ENCODE data around the gene XIST. TPM values are rescaled to one million over a fixed set of nuclear protein-coding genes. Genes with fewer than 3 reads are reported as not detected.

The XIST gene
- polyA plus RNA-seq, 1 donor from 2014 or later: 0.31 TPM

DNA sequence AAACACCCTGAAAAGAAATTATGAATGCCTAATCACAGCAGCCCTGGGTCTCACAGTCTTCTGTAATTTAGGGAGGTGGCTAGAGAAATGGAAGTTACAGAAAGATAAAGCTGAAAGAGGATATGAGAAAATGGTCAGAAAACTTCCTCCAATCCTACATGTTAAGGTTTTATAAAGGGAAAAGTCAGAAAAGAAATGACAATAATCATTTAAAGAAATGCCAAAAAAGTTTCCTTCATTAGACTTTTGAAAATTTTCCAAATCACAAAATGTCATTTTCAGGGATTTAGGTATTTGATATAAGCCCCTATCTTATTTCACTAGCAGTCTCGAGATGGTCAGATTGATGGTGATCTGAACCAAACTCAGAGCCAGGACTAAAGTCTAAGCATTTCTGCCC, 13.4 kb downstream of the XIST start:
- H4K20me1 ChIP-seq (ENCODE audit: insufficient read depth): no peaks in the 10 kb centered on the region
- H3K9me3 ChIP-seq (ENCODE audit: low read length): no peaks in the 10 kb centered on the region
- no peaks in the 10 kb centered on the region for H3F3A ChIP-seq (ENCODE audit: insufficient read depth, low read length, poor library complexity, severe bottlenecking)
- no peaks in the 10 kb centered on the region for H3K27me3 ChIP-seq (ENCODE audit: insufficient read depth, low read depth, low read length)
- no peaks in the 10 kb centered on the region for H3K36me3 ChIP-seq (ENCODE audit: insufficient read depth, low read length)
- no peaks in the 10 kb centered on the region for H3K9me2 ChIP-seq (ENCODE audit: insufficient read depth, low read length)
- no peaks in the 10 kb centered on the region for H3K79me2 ChIP-seq (replicated peaks; ENCODE audit: insufficient read depth, low read length)
- no peak for TF ChIP-seq EP300 (conservative IDR thresholded peaks at IDR 0.05; ENCODE audit: poor library complexity, severe bottlenecking)
- H3K4me2 ChIP-seq (ENCODE audit: low read length): no peak overlapping the region
- H3K9ac ChIP-seq (ENCODE audit: low read length): no peak overlapping the region
- no peak overlapping the region for H3K27ac ChIP-seq (ENCODE audit: low read length)
- no peak overlapping the region for H3K4me3 ChIP-seq (ENCODE audit: low read length)
- no peak overlapping the region for H2AFZ ChIP-seq (ENCODE audit: low read depth, low read length)

DNA sequence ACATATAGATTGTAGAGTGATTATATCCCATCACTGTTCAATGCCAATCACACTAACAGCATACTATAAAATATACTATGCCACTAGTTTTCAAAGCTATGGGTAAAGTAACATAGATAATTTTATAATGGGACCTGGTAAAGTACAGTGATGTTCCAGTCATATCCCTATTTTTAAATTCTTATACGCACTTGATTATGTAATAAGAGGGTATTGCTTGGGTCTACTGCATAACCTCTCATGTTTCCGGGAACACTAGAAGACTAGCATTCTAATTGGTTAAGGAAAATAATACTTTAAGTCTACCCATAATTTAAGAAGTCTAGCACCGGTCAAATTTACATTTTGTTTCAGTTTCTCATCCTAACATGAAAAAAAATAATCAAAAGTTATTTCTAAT, 14.4 kb downstream of the XIST start:
- no peak overlapping the region for H2AFZ ChIP-seq (ENCODE audit: low read depth, low read length)
- no peaks in the 10 kb centered on the region for H3K9me2 ChIP-seq (ENCODE audit: insufficient read depth, low read length)
- TF ChIP-seq RAD21 (conservative IDR thresholded peaks at IDR 0.05): no peak
- TF ChIP-seq EP300 (conservative IDR thresholded peaks at IDR 0.05; ENCODE audit: poor library complexity, severe bottlenecking): no peak
- no peak for TF ChIP-seq EZH2 (IDR thresholded peaks at IDR 0.05; ENCODE audit: borderline replicate concordance, insufficient read depth, low read length, poor library complexity, severe bottlenecking)
- TF ChIP-seq REST (IDR thresholded peaks at IDR 0.05; ENCODE audit: borderline replicate concordance): no peak
- TF ChIP-seq POLR2AphosphoS5 (IDR thresholded peaks at IDR 0.05): no peak
- no peak for TF ChIP-seq SMC3 (conservative IDR thresholded peaks at IDR 0.05; ENCODE audit: poor library complexity)
- TF ChIP-seq, protein P1, sequence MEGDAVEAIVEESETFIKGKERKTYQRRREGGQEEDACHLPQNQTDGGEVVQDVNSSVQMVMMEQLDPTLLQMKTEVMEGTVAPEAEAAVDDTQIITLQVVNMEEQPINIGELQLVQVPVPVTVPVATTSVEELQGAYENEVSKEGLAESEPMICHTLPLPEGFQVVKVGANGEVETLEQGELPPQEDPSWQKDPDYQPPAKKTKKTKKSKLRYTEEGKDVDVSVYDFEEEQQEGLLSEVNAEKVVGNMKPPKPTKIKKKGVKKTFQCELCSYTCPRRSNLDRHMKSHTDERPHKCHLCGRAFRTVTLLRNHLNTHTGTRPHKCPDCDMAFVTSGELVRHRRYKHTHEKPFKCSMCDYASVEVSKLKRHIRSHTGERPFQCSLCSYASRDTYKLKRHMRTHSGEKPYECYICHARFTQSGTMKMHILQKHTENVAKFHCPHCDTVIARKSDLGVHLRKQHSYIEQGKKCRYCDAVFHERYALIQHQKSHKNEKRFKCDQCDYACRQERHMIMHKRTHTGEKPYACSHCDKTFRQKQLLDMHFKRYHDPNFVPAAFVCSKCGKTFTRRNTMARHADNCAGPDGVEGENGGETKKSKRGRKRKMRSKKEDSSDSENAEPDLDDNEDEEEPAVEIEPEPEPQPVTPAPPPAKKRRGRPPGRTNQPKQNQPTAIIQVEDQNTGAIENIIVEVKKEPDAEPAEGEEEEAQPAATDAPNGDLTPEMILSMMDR (IDR thresholded peaks at IDR 0.05; ENCODE audit: poor library complexity, severe bottlenecking): no peak
- no peak for TF ChIP-seq TAF1 (IDR thresholded peaks at IDR 0.05; ENCODE audit: low read depth)
- no peak overlapping the region for H3K9ac ChIP-seq (ENCODE audit: low read length)
- no peak overlapping the region for H3K4me3 ChIP-seq (ENCODE audit: low read length)
- no peaks in the 10 kb centered on the region for H4K20me1 ChIP-seq (ENCODE audit: insufficient read depth)
- no peaks in the 10 kb centered on the region for H3F3A ChIP-seq (ENCODE audit: insufficient read depth, low read length, poor library complexity, severe bottlenecking)
- H3K4me2 ChIP-seq (ENCODE audit: low read length): no peak overlapping the region
- H3K9me3 ChIP-seq (ENCODE audit: low read length): no peaks in the 10 kb centered on the region
- no peak overlapping the region for H3K27ac ChIP-seq (ENCODE audit: low read length)
- no peaks in the 10 kb centered on the region for H3K79me2 ChIP-seq (replicated peaks; ENCODE audit: insufficient read depth, low read length)
- no peaks in the 10 kb centered on the region for H3K36me3 ChIP-seq (ENCODE audit: insufficient read depth, low read length)
- H3K27me3 ChIP-seq (ENCODE audit: insufficient read depth, low read depth, low read length): no peaks in the 10 kb centered on the region

DNA sequence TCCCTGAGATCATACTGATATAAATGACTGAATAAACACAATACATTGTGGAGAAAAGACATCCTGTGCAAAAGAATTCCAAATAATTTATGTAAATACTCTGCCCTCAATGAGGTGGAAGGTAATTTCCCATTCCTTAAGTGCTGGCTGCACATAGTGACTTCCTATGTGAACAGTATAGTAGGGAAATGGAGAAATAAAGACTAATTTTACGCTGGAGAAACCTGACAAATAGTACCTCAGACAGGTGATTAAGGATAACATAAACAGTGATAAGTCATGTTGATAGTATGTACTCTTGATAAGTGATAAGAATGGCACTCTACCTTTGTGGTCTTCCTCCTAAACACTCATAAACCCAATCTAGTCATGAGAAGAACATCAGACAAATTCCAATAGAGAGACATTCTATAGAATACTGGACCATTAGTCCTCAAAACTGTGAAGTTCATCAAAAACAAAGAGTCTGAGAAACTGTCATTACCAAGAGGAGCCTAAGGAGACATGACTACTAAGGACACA, 15.5 kb downstream of the XIST start:
- Histone ChIP-seq H3K4me3 (ENCODE audit: low read length) (no peak overlapping the region), H3K9me3 (ENCODE audit: low read length) (no peaks in the 10 kb centered on the region), H3K4me2 (ENCODE audit: low read length) (no peak overlapping the region), H3K9me2 (ENCODE audit: insufficient read depth, low read length) (no peaks in the 10 kb centered on the region), H3K79me2 (replicated peaks; ENCODE audit: insufficient read depth, low read length) (no peaks in the 10 kb centered on the region), H3K27ac (ENCODE audit: low read length) (no peak overlapping the region), H3K36me3 (ENCODE audit: insufficient read depth, low read length) (no peaks in the 10 kb centered on the region), H4K20me1 (ENCODE audit: insufficient read depth) (no peaks in the 10 kb centered on the region), H3F3A (ENCODE audit: insufficient read depth, low read length, poor library complexity, severe bottlenecking) (no peaks in the 10 kb centered on the region), H3K27me3 (ENCODE audit: insufficient read depth, low read depth, low read length) (no peaks in the 10 kb centered on the region), H3K9ac (ENCODE audit: low read length) (no peak overlapping the region), H2AFZ (ENCODE audit: low read depth, low read length) (no peak overlapping the region)
- TF ChIP-seq REST (IDR thresholded peaks at IDR 0.05; ENCODE audit: borderline replicate concordance) (no peak), MXI1 (conservative IDR thresholded peaks at IDR 0.05; ENCODE audit: poor library complexity, severe bottlenecking) (no peak), RAD21 (conservative IDR thresholded peaks at IDR 0.05) (no peak), SMC3 (conservative IDR thresholded peaks at IDR 0.05; ENCODE audit: poor library complexity) (no peak), EP300 (conservative IDR thresholded peaks at IDR 0.05; ENCODE audit: poor library complexity, severe bottlenecking) (no peak), POLR2AphosphoS5 (IDR thresholded peaks at IDR 0.05) (no peak), TAF1 (IDR thresholded peaks at IDR 0.05; ENCODE audit: low read depth) (no peak), EZH2 (IDR thresholded peaks at IDR 0.05; ENCODE audit: borderline replicate concordance, insufficient read depth, low read length, poor library complexity, severe bottlenecking) (no peak)
- TF ChIP-seq, protein P1 (IDR thresholded peaks at IDR 0.05; ENCODE audit: poor library complexity, severe bottlenecking): no peak
